ENCODE measurements around the gene STK4. TPM values are rescaled to one million over a fixed set of nuclear protein-coding genes. Genes with fewer than 3 reads are reported as not detected.

Gene STK4
- total RNA-seq, 1 donor from 2014 or later = 29.3 TPM

- DNase-seq (ENCODE audit: low spot score) = no peak
Observed at GRCh38 chr20:45085867-45086266, 119.6 kb downstream of the STK4 start.

- no peak for DNase-seq (ENCODE audit: low spot score)
Observed at GRCh38 chr20:45087097-45087790, 120.9 kb downstream of the STK4 start.

- no peak for DNase-seq (ENCODE audit: low spot score)
Observed at GRCh38 chr20:45087814-45088213, 121.5 kb downstream of the STK4 start.

GRCh38 chr20:45088247-45088646 is 121.9 kb downstream of the STK4 start:
- no peak for DNase-seq (ENCODE audit: low spot score)

GRCh38 chr20:45090481-45090880 is 124.2 kb downstream of the STK4 start:
- DNase-seq (ENCODE audit: low spot score) = no peak

GRCh38 chr20:45091366-45091765 is 125.1 kb downstream of the STK4 start:
- no peak for DNase-seq (ENCODE audit: low spot score)

GRCh38 chr20:45092898-45093297 is 126.6 kb downstream of the STK4 start:
- no peak for DNase-seq (ENCODE audit: low spot score)

- DNase-seq (ENCODE audit: low spot score) = no peak
Observed at GRCh38 chr20:45094201-45094600, 127.9 kb downstream of the STK4 start.

GRCh38 chr20:45094864-45095574 is 128.7 kb downstream of the STK4 start:
- no peak for DNase-seq (ENCODE audit: low spot score)

- peak; percentile 51 for DNase-seq (ENCODE audit: low spot score)
Observed at GRCh38 chr20:45095805-45096238, 129.5 kb downstream of the STK4 start.

GRCh38 chr20:45096781-45097180 is 130.5 kb downstream of the STK4 start:
- DNase-seq (ENCODE audit: low spot score) = no peak

- DNase-seq (ENCODE audit: low spot score) = peak; percentile 47
Observed at GRCh38 chr20:45097485-45098102, 131.3 kb downstream of the STK4 start.

- DNase-seq (ENCODE audit: low spot score) = peak; percentile 35
Observed at GRCh38 chr20:45098103-45098773, 131.9 kb downstream of the STK4 start.

GRCh38 chr20:45100563-45101245 is 134.4 kb downstream of the STK4 start, which contains the start of gene KCNS1:
TSS of gene KCNS1 (minus strand) at chr20:45101127. CDS start at chr20:45099236, 1,891 bp downstream.
- DNase-seq (ENCODE audit: low spot score) = peak; percentile 53

- DNase-seq (ENCODE audit: low spot score) = no peak
Observed at GRCh38 chr20:45101333-45101850, 135.1 kb downstream of the STK4 start.

GRCh38 chr20:45103072-45103471 is 136.8 kb downstream of the STK4 start:
- no peak for DNase-seq (ENCODE audit: low spot score)

GRCh38 chr20:45104786-45105185 is 138.5 kb downstream of the STK4 start:
- no peak for DNase-seq (ENCODE audit: low spot score)

- DNase-seq (ENCODE audit: low spot score) = no peak
Observed at GRCh38 chr20:45105317-45105716, 139.0 kb downstream of the STK4 start.

- DNase-seq (ENCODE audit: low spot score) = peak; percentile 11
Observed at GRCh38 chr20:45109634-45110033, 143.3 kb downstream of the STK4 start.

- DNase-seq (ENCODE audit: low spot score) = no peak
Observed at GRCh38 chr20:45110301-45110700, 144.0 kb downstream of the STK4 start.

GRCh38 chr20:45111285-45111684 is 145.0 kb downstream of the STK4 start:
- no peak for DNase-seq (ENCODE audit: low spot score)

Data from mucosa of gallbladder (tissue), 1 donor.